Measurements from ENCODE around the gene CEBPE.

CEBPE gene

DNA sequence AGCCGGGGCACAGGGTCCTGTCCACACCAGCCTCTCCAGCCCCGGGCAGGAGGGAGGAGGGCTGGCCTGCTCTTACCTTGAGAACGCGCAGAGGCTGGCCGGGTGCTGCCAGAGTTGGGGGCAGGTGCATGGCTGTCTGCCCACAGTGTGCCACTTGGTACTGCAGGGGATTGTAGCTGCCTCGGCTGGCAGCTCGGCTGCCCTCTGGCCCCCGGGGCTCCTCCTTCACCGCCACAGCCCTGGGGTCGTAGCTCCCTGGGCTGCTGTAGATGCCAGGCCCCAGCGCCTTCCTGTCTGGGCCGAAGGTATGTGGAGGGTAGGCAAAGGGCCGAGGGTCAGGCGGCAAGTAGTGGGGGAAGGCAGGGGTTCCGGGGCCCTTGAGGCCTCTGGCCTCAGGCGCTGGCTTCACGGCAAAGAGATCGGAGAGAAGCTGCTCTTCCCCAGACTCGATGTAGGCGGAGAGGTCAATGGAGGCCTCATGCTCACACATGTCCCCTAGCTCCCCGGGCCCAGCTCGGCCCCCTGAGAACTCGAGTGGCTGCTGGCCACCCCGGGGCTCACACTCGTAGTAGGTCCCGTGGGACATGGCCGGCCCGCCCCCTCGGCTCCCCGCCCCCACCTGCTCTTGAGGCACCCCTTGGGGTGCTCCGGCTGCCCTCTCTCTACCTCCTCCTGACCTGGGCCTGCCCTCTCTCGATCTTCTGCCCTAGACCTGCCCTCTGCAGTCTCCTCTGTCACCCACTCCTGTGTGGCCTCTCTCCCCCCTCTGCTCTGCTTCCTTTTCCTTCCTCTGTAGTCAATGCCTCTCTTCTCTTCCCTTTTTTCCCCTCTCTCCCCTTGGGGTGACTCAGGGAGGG lies at the start of gene CEBPE:
Gene CEBPE (minus strand): TSS at position 750 of the 857 bp plus-strand sequence. CDS start 164 bp downstream, at position 586.
- Mint-ChIP-seq H3K36me3 (ENCODE audit: low read depth) (no peaks in the 10 kb centered on the region), H3K4me1 (ENCODE audit: low read depth) (peaks cover 24% of the 10 kb centered on the region), H3K27ac (peak within 1 kb of the TSS; percentile 79), H3K9me3 (no peaks in the 10 kb centered on the region), H3K4me3 (no peak within 1 kb of the TSS), H3K27me3 (ENCODE audit: low read depth) (no peaks in the 10 kb centered on the region)
- DNase-seq (ENCODE audit: low spot score) = no peak

DNA sequence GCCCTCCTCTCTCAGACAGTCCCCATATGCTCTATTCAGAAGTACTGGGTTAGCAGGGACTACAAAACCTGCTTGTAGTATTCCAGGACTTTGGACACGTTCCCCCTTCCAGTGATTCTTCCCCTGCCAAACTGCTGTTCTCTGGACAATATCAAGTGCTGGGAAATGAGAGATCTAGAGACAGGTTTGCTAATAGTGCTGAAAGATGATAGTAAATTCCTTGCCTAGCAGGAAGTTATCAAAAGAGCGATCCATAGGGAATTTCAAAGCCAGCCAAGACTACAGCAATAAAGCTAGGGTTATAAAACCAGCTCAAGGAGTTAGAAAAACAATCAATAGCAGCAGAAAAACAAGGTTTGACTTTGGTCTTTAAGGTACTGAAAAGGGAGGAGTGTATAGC lies 49.2 kb upstream of the CEBPE start:
- Mint-ChIP-seq H3K4me1 (ENCODE audit: low read depth) (no peaks in the 10 kb centered on the region), H3K36me3 (ENCODE audit: low read depth) (no peaks in the 10 kb centered on the region), H3K27ac (no peak overlapping the region), H3K9me3 (no peaks in the 10 kb centered on the region), H3K4me3 (no peak overlapping the region), H3K27me3 (ENCODE audit: low read depth) (no peaks in the 10 kb centered on the region)
- no peak for DNase-seq (ENCODE audit: low spot score)

DNA sequence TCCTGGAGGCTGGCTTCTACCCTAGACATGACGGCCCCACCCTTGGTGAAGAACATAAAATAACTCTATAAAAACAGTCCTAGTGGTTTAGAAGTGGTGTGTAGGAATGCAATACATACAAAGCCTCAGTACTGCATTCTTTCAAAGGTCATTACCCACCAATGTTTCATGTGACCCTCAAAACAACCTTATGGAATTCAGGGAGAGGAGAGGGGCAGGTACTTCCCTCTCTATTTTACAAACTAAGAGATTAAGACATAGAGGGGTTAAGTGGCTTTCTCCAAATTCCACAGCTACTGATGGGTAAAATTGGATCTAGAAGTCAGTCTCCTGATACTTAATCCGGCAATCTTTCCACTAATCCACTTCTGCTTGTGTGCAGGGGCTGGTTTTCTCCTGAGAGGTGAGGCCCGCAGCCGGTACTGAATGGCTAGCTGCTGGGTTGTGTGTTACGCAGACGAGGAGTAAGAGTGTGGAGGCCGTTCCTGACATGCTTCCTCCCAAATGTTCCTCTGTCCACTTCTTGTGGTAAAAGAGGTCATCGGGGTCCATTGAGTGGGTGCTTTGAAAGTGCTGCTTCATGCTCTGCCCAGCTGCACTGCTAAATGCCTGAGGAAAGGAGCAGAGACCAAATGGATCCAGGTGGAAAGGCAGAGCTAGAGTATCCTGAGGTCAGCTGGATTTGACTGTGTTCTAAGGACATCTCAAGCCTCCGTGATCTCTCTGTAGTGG lies 48.2 kb upstream of the CEBPE start:
- Mint-ChIP-seq H3K9me3 (no peaks in the 10 kb centered on the region), H3K4me1 (ENCODE audit: low read depth) (peaks cover 1% of the 10 kb centered on the region), H3K36me3 (ENCODE audit: low read depth) (no peaks in the 10 kb centered on the region), H3K4me3 (no peak overlapping the region), H3K27ac (no peak overlapping the region), H3K27me3 (ENCODE audit: low read depth) (no peaks in the 10 kb centered on the region)
- no peak for DNase-seq (ENCODE audit: low spot score)

DNA sequence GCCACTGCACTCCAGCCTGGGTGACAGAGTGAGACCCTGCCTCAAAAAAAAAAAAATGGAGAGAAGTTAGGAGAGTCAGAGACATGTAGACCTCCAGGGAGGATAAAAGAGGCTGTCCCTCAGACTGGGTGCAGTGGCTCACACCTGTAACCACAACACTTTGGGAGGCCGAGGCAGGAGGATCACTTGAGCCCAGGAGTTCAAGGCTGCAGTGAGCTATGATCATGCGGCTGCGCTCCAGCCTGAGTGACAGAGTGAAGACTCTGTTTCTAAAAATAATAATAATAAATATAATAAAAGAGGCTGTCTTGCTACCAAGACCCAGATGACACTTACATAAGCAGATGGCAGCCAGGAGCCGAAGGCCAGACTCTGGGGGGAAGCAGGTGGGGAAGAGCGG lies 45.9 kb upstream of the CEBPE start:
- Mint-ChIP-seq H3K4me3 (no peak overlapping the region), H3K36me3 (ENCODE audit: low read depth) (no peaks in the 10 kb centered on the region), H3K9me3 (no peaks in the 10 kb centered on the region), H3K4me1 (ENCODE audit: low read depth) (peaks cover 5% of the 10 kb centered on the region), H3K27me3 (ENCODE audit: low read depth) (no peaks in the 10 kb centered on the region), H3K27ac (no peak overlapping the region)
- no peak for DNase-seq (ENCODE audit: low spot score)

DNA sequence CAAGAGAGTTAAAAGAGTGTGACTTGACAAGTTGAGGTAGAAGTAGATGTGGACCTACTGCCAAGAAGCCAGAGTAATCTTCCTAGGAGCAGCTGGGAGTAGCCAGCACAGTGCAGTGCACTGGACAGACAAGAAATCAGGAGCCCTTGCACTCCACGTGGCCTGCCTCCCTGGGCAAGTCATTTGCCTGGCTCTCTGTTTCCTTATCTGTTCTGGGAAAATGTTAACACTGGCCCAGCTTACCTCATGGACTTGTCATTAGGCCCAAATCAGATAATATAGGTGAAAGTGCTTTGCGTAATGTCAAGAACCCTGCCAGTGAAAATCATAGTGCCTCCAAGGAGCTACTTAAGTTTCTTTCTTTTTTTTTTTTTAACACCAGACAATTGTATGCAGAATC lies 45.2 kb upstream of the CEBPE start:
- Mint-ChIP-seq H3K9me3 (no peaks in the 10 kb centered on the region), H3K36me3 (ENCODE audit: low read depth) (no peaks in the 10 kb centered on the region), H3K27ac (no peak overlapping the region), H3K4me3 (no peak overlapping the region), H3K27me3 (ENCODE audit: low read depth) (peaks cover 2% of the 10 kb centered on the region), H3K4me1 (ENCODE audit: low read depth) (peaks cover 5% of the 10 kb centered on the region)
- DNase-seq (ENCODE audit: low spot score) = no peak

DNA sequence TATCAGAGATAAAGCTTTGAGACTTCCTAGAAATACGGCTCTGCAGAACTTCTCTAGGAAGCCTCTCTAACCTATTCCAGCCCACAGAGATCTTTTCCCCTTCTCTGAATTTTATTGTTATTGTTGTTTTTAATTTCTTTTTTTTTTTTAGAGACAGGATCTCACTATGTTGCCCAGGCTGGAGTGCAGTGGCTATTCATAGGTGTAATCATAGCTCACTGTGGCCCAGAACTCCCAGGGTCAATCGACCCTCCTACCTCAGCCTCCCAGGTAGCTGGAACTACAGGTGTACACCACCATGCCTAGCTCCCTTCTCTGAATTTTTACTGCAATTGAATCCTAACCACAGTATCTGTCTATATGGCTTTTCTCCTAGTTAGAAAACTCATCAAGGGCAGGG lies 44.8 kb upstream of the CEBPE start:
- Mint-ChIP-seq H3K9me3 (no peaks in the 10 kb centered on the region), H3K27ac (no peak overlapping the region), H3K4me3 (no peak overlapping the region), H3K36me3 (ENCODE audit: low read depth) (no peaks in the 10 kb centered on the region), H3K27me3 (ENCODE audit: low read depth) (peaks cover 4% of the 10 kb centered on the region), H3K4me1 (ENCODE audit: low read depth) (peaks cover 5% of the 10 kb centered on the region)
- DNase-seq (ENCODE audit: low spot score) = no peak

DNA sequence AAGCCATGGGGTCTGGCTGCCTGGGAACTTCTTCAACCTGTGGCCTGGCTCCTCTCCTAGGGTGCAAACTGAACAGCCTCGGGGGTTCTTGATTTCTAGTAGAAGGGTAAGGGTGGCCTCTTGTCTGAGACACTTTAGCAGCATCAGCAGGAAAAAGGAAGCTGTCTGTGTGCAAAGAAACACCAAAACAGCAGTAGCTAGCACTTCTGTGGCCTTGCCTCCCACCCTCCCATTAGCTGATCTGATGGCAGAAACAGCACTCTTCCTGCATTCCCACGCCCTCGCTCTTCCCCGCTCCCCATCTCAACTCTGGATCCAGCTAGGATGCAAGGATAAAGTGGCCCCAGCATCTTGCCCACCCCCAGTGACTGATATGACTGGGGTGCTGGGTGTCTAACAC lies 43.7 kb upstream of the CEBPE start:
- no peaks in the 10 kb centered on the region for H3K36me3 Mint-ChIP-seq (ENCODE audit: low read depth)
- H3K27ac Mint-ChIP-seq = no peak overlapping the region
- peaks cover 4% of the 10 kb centered on the region for H3K27me3 Mint-ChIP-seq (ENCODE audit: low read depth)
- no peak for DNase-seq (ENCODE audit: low spot score)
- H3K9me3 Mint-ChIP-seq = no peaks in the 10 kb centered on the region
- peaks cover 5% of the 10 kb centered on the region for H3K4me1 Mint-ChIP-seq (ENCODE audit: low read depth)
- no peak overlapping the region for H3K4me3 Mint-ChIP-seq

DNA sequence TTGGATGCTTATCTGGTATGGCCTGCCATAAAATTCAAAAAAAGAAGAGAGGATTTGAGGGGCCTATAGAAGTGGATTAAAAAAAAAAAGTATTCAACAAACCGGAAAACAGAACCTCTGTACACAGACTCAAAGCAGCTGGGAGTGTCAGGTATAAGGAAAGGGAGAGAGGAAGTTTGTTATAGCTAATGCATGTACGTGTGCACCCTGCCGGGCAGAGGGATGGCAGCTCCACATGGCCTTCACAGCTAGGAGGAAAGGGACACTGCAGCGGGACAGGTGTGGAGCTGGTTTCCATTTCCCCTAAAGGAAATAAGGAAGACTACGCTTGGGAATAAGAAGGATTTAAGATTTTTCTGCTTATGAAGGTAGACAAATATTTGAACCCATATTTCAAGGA lies 43.0 kb upstream of the CEBPE start:
- Mint-ChIP-seq H3K27ac (no peak overlapping the region), H3K36me3 (ENCODE audit: low read depth) (no peaks in the 10 kb centered on the region), H3K4me1 (ENCODE audit: low read depth) (peaks cover 5% of the 10 kb centered on the region), H3K27me3 (ENCODE audit: low read depth) (peaks cover 4% of the 10 kb centered on the region), H3K9me3 (no peaks in the 10 kb centered on the region), H3K4me3 (no peak overlapping the region)
- no peak for DNase-seq (ENCODE audit: low spot score)

DNA sequence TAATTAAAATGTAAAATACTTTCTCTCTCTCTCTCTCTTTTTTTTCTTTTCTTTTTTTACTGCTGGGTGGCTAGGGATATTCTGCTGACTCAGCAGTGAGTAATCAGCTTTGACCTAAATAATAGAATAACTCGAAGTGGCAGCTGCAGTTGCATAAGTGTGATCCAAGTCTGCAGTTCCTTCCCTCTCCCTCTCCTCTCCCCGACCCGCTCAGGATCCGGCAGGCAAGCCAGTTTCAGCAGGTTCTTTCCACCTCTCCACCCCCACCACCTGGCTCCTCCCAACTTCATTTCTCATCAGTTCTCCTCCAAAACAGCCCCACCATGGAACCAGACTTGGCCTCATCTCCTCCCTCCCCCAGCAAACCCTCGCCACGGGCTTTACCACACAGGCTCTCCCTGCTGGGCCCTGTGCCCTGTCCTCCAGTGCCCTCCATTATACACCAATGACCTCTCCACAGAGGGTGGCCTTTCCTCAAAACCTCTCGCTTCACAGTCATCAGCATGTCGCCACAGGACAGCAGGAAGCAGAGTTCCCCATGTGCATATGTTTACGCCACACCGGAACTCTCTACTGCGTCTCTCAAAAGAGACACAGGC lies 42.0 kb upstream of the CEBPE start:
- Mint-ChIP-seq H3K4me3 (no peak overlapping the region), H3K4me1 (ENCODE audit: low read depth) (peaks cover 5% of the 10 kb centered on the region), H3K27me3 (ENCODE audit: low read depth) (peaks cover 4% of the 10 kb centered on the region)

DNA sequence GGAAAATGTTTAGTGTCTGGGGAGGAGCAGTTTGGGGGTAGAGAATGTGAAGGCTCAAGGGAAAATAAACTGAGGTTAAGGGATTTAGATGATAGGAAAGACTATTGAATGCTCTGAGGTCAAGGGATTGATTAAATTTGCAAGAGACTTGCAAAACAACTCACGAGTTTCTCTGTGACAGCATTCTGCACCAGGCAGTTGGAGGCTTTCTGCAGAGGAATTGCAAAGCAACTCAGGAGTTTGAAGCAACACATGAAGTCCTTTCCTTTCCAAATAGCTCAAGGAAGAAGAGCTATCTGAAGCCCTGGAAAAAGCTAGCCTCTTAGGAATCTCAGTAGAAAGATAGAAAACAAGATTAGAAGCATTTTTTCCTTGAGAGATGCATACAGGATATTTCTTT lies 40.5 kb upstream of the CEBPE start:
- peaks cover 4% of the 10 kb centered on the region for H3K27me3 Mint-ChIP-seq (ENCODE audit: low read depth)
- H3K9me3 Mint-ChIP-seq = no peaks in the 10 kb centered on the region
- no peak overlapping the region for H3K27ac Mint-ChIP-seq
- no peak for DNase-seq (ENCODE audit: low spot score)
- no peak overlapping the region for H3K4me3 Mint-ChIP-seq
- no peaks in the 10 kb centered on the region for H3K36me3 Mint-ChIP-seq (ENCODE audit: low read depth)
- peaks cover 11% of the 10 kb centered on the region for H3K4me1 Mint-ChIP-seq (ENCODE audit: low read depth)

More for the DNA sequence above, 42.0 kb upstream of the CEBPE start:
- Mint-ChIP-seq H3K9me3 (no peaks in the 10 kb centered on the region), H3K27ac (no peak overlapping the region), H3K36me3 (ENCODE audit: low read depth) (no peaks in the 10 kb centered on the region)
- DNase-seq (ENCODE audit: low spot score) = no peak

DNA sequence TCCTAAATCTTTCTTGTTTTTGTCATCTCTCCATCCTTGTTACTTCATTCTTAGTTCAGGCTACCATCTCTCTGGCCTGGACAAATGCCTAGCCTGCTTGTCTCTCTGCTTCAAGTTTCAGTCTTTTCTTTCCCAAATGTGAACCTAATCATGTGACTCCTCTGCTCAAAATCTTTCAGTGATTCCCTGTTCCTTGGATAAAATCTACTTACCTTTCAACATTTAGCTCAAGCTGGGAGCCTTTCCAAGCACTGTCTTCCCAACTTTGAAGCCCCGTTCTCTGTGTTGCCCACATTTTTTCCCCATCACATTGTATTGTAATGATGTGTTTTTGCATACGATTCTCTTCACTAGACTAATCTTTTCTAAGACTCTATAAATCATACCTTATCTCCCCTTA lies 39.7 kb upstream of the CEBPE start:
- Mint-ChIP-seq H3K4me1 (ENCODE audit: low read depth) (peaks cover 14% of the 10 kb centered on the region), H3K27me3 (ENCODE audit: low read depth) (peaks cover 4% of the 10 kb centered on the region), H3K4me3 (no peak overlapping the region), H3K36me3 (ENCODE audit: low read depth) (no peaks in the 10 kb centered on the region), H3K9me3 (no peaks in the 10 kb centered on the region), H3K27ac (no peak overlapping the region)
- DNase-seq (ENCODE audit: low spot score) = no peak

DNA sequence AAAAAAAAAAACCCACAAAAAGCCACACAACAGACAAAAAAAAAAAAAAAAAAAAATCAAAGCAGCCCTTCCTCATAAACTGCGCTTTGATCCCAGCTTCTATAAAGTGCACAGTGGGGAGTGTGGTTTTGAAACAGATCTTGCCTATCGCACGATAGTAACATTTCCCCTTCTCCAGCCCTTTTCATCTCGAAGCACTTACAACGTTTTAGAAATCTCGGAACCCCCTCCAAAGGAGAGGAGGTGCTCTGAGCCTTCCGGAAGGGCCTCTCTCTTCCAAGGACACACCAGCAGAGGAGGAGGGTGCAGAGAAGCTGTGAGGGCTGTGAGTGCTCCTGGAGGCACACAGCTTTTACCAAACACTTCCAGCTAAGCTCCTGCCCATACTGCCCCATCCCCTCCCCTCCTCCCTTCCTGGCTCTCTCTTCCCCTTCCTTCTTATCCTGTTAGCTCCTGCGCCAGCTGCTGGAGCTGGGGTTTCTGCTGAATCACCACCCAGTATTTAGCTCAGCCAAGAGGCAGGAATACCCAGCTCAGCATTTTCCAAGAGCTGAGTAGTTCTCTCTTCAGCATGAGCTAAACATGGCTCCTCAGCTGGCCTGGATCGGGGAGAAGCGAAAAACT lies 36.0 kb upstream of the CEBPE start:
- no peaks in the 10 kb centered on the region for H3K9me3 Mint-ChIP-seq
- DNase-seq (ENCODE audit: low spot score) = no peak
- H3K4me1 Mint-ChIP-seq (ENCODE audit: low read depth) = peaks cover 10% of the 10 kb centered on the region
- H3K27me3 Mint-ChIP-seq (ENCODE audit: low read depth) = peaks cover 4% of the 10 kb centered on the region
- no peak overlapping the region for H3K4me3 Mint-ChIP-seq
- H3K27ac Mint-ChIP-seq = no peak overlapping the region
- H3K36me3 Mint-ChIP-seq (ENCODE audit: low read depth) = no peaks in the 10 kb centered on the region

DNA sequence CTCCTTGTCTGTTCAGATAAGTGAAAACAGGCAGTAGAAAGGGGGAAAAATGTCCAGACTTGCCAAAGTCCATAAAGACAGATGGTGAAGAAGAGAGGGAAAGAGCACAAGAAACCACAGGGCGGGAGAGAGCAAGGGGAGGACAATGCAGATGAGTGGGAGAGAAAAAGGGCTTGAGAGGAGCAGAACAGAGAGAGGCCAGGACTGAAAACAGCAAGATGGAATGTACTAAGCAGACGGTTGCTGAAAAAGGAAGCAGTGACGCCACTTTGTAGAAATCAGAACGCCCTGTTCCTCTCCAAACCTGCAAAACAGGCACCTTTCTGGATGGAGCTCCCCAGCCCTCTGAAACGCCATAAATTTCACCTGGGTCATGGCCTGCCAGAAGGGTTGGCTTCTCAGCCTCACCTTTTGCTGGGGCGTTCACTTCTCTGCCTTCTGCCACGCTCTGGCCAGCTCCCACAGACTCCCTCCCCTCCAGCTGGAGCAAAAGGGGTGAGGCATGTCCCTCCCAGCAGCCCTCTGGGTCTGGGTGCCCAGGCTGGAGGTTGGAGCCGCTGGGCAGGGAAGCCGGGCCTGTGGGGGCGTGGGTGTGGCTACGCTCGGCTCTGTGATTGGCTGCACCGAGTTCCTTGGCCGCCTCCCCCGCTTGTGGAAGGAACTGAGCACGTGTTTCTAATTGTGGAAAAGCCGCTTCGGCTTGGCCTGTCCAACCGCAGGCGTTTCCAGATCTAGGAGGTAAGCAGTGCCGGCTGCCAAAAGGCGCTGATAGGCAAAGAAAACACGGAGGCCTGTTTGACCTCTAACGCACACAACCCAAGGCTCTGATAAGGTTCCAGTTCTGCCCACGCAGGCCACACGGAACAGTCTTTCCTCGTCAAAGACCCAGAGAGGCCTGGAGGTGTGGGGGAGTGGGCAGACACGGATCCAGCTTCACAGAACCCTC lies 35.1 kb upstream of the CEBPE start:
- H3K27me3 Mint-ChIP-seq (ENCODE audit: low read depth) = peaks cover under 1% of the 10 kb centered on the region
- H3K36me3 Mint-ChIP-seq (ENCODE audit: low read depth) = no peaks in the 10 kb centered on the region
- peaks cover 11% of the 10 kb centered on the region for H3K4me1 Mint-ChIP-seq (ENCODE audit: low read depth)
- DNase-seq (ENCODE audit: low spot score) = no peak
- no peak overlapping the region for H3K27ac Mint-ChIP-seq
- no peaks in the 10 kb centered on the region for H3K9me3 Mint-ChIP-seq
- no peak overlapping the region for H3K4me3 Mint-ChIP-seq
